HepG2 (cell line): ENCODE measurements around the gene IFNA21.

Experiments used
- CEBPB ChIP-seq: IDR thresholded peaks from 2 replicates; pipeline ENCODE4 v1.6.1; 2011; ENCODE audit warnings: low read depth, low read length, improper control_type of control experiment, borderline replicate concordance
- CTCF ChIP-seq: sonication (generic); formaldehyde crosslinking; IDR thresholded peaks from 2 replicates; pipeline ENCODE4 v1.5.0; 2020; ENCODE audit warnings: mild to moderate bottlenecking, missing genetic modification reagents, moderate library complexity
- GABPA ChIP-seq, 2 experiments: IDR thresholded peaks; 2 replicates each; pipeline ENCODE4 v1.6.1; 2011 to 2016; ENCODE audit warnings: low read depth in 2 of 2, low read length in 1 of 2, missing biosample characterization in 1 of 2, missing genetic modification characterization in 1 of 2
- HIC2 ChIP-seq: sonication (generic); formaldehyde crosslinking; IDR thresholded peaks from 2 replicates; pipeline ENCODE4 v1.9.0; 2022; ENCODE audit warnings: low read depth, missing genetic modification reagents
- HINFP ChIP-seq: sonication (generic); formaldehyde crosslinking; IDR thresholded peaks from 2 replicates; pipeline ENCODE4 v1.4.0; 2020; ENCODE audit warnings: low read depth, mild to moderate bottlenecking, missing genetic modification reagents
- HOXA5 ChIP-seq: sonication (generic); formaldehyde crosslinking; IDR thresholded peaks from 2 replicates; pipeline ENCODE4 v1.4.0; 2020; ENCODE audit warnings: missing genetic modification reagents
- KDM1A ChIP-seq: IDR thresholded peaks from 2 replicates; pipeline ENCODE4 v1.6.1; 2016; ENCODE audit warnings: missing compliant biosample characterization
- SIN3A ChIP-seq: IDR thresholded peaks from 2 replicates; pipeline ENCODE4 v1.6.1; 2011; ENCODE audit warnings: low read depth, mild to moderate bottlenecking, control low read depth, low read length, borderline replicate concordance
- SSRP1 ChIP-seq: IDR thresholded peaks from 2 replicates; pipeline ENCODE4 v1.6.1; 2016; ENCODE audit warnings: control low read depth
- ZBTB49 ChIP-seq: sonication (generic); formaldehyde crosslinking; IDR thresholded peaks from 2 replicates; pipeline ENCODE4 v1.4.0; 2020; ENCODE audit warnings: missing genetic modification reagents, borderline replicate concordance
- ZFP36 ChIP-seq: fragments of 150-350 bp; IDR thresholded peaks from 2 replicates; pipeline ENCODE4 v1.6.1; 2018; ENCODE audit warnings: borderline replicate concordance, low read length, low read depth; ENCODE audit not compliant: partially characterized antibody
- ZFP62 ChIP-seq: sonication (generic); formaldehyde crosslinking; IDR thresholded peaks from 2 replicates; pipeline ENCODE4 v1.4.0; 2020; ENCODE audit warnings: missing genetic modification reagents
- ZNF20 ChIP-seq: sonication (generic); formaldehyde crosslinking; IDR thresholded peaks from 2 replicates; pipeline ENCODE4 v1.4.0; 2020; ENCODE audit warnings: mild to moderate bottlenecking, moderate library complexity, missing genetic modification reagents
- ZSCAN5A ChIP-seq: sonication (generic); formaldehyde crosslinking; IDR thresholded peaks from 2 replicates; pipeline ENCODE4 v1.8.0; 2022; ENCODE audit warnings: mild to moderate bottlenecking, missing genetic modification reagents, borderline replicate concordance

- TF ChIP-seq SSRP1 (CRISPR knock-in tag): no peak
- no peak for TF ChIP-seq CTCF
- no peak for TF ChIP-seq HINFP
- no peak for TF ChIP-seq SIN3A
- no peak for TF ChIP-seq ZSCAN5A (CRISPR knock-in tag)
- TF ChIP-seq HIC2: no peak
- no peak for TF ChIP-seq CEBPB
- no peak for TF ChIP-seq ZFP62 (CRISPR knock-in tag)
- TF ChIP-seq KDM1A (CRISPR knock-in tag): no peak
- no peak for TF ChIP-seq ZFP36
- no peak for TF ChIP-seq ZNF20 (CRISPR knock-in tag)
- no peak for TF ChIP-seq ZBTB49 (CRISPR knock-in tag)
- TF ChIP-seq HOXA5: no peak
- no peak for TF ChIP-seq GABPA (IDR thresholded peaks at IDR 0.05; ENCODE audit: low read depth, low read length)
- TF ChIP-seq GABPA (CRISPR knock-in tag; IDR thresholded peaks at IDR 0.05; ENCODE audit: low read depth): no peak
Observed at GRCh38 chr9:21135736-21136135, 30.7 kb downstream of the IFNA21 start.
